GM23338 (cell line): ENCODE data around the gene ANKFN1. TPM values are rescaled to one million over a fixed set of nuclear protein-coding genes. Genes with fewer than 3 reads are reported as not detected.

Experiments used
- ATAC-seq: fragments of 200-7000 bp; cut with Tn5 transposase; 3 replicates; pipeline ENCODE4 v1.9.1; 2020
- DNase-seq: peaks from one replicate; pipeline ENCODE4 v3.0.0-alpha.2; 2015; ENCODE audit warnings: low spot score
- H2AFZ ChIP-seq: fragments of 200-600 bp; sonication (generic); 2 replicates; pipeline ENCODE4 v1.8.0; 2016; ENCODE audit warnings: antibody characterized with exemption, mild to moderate bottlenecking, moderate library complexity
- H3F3A ChIP-seq: fragments of 200-600 bp; sonication (generic); replicated peaks from 2 replicates; pipeline ENCODE4 v1.8.0; 2017; ENCODE audit warnings: antibody characterized with exemption, mixed run types, low read depth
- H3K27ac ChIP-seq: fragments of 200-600 bp; sonication (generic); 2 replicates; pipeline ENCODE4 v1.6.1; 2016; ENCODE audit warnings: low read depth
- H3K27me3 ChIP-seq: fragments of 200-600 bp; sonication (generic); 2 replicates; pipeline ENCODE4 v1.8.0; 2016; ENCODE audit warnings: mild to moderate bottlenecking, mixed run types, moderate library complexity; ENCODE audit not compliant: insufficient read depth
- H3K36me3 ChIP-seq: fragments of 200-600 bp; sonication (generic); 2 replicates; pipeline ENCODE4 v1.8.0; 2016; ENCODE audit warnings: mild to moderate bottlenecking; ENCODE audit not compliant: insufficient read depth
- H3K4me1 ChIP-seq: fragments of 200-600 bp; sonication (generic); 2 replicates; pipeline ENCODE4 v1.8.0; 2016; ENCODE audit warnings: mild to moderate bottlenecking, moderate library complexity; ENCODE audit not compliant: insufficient read depth
- H3K4me2 ChIP-seq: fragments of 200-600 bp; sonication (generic); 2 replicates; pipeline ENCODE4 v1.7.1; 2017; ENCODE audit warnings: mixed run types
- H3K4me3 ChIP-seq: fragments of 200-600 bp; sonication (generic); 2 replicates; pipeline ENCODE4 v1.6.1; 2016; ENCODE audit warnings: mixed run types
- H3K79me2 ChIP-seq: fragments of 200-600 bp; sonication (generic); replicated peaks from 2 replicates; pipeline ENCODE4 v1.8.0; 2017; ENCODE audit warnings: mild to moderate bottlenecking; ENCODE audit not compliant: insufficient read depth
- H3K9me2 ChIP-seq: fragments of 200-600 bp; sonication (generic); 2 replicates; pipeline ENCODE4 v1.8.0; 2017; ENCODE audit not compliant: insufficient read depth
- H4K20me1 ChIP-seq: fragments of 200-600 bp; sonication (generic); replicated peaks from 2 replicates; pipeline ENCODE4 v1.8.0; 2017; ENCODE audit warnings: mild to moderate bottlenecking; ENCODE audit not compliant: insufficient read depth
- H3K27ac Mint-ChIP-seq: 2 replicates; pipeline ENCODE4 v1.8.0; 2020; ENCODE audit warnings: inconsistent platforms, mild to moderate bottlenecking, moderate library complexity, mixed read lengths
- H3K27me3 Mint-ChIP-seq: 3 replicates; pipeline ENCODE4 v1.8.0; 2022; ENCODE audit warnings: low read depth, mild to moderate bottlenecking, moderate library complexity, mixed read lengths, inconsistent platforms; ENCODE audit not compliant: insufficient read depth, poor library complexity
- H3K36me3 Mint-ChIP-seq: 3 replicates; pipeline ENCODE4 v1.8.0; 2021; ENCODE audit warnings: low read depth, mild to moderate bottlenecking, inconsistent platforms, moderate library complexity, mixed read lengths
- H3K4me1 Mint-ChIP-seq: 3 replicates; pipeline ENCODE4 v1.8.0; 2020; ENCODE audit warnings: mild to moderate bottlenecking, inconsistent platforms, mixed read lengths
- H3K4me3 Mint-ChIP-seq: 3 replicates; pipeline ENCODE4 v1.8.0; 2021; ENCODE audit warnings: moderate library complexity, mild to moderate bottlenecking, inconsistent platforms, mixed read lengths
- H3K9me3 Mint-ChIP-seq: 3 replicates; pipeline ENCODE4 v1.8.0; 2020; ENCODE audit warnings: moderate library complexity, mild to moderate bottlenecking, inconsistent platforms, mixed read lengths
- CREB1 ChIP-seq: fragments of 250-450 bp; sonication (Bioruptor Pico); IDR thresholded peaks from 2 replicates; pipeline ENCODE4 v1.5.0; 2020; ENCODE audit warnings: low read depth, mild to moderate bottlenecking, moderate library complexity
- EZH2 ChIP-seq: fragments of 200-600 bp; sonication (generic); IDR thresholded peaks from one replicate; pipeline ENCODE4 v1.8.0; 2017; ENCODE audit warnings: antibody characterized with exemption, mild to moderate bottlenecking, low read depth; ENCODE audit not compliant: unreplicated experiment
- EZH2phosphoT487 ChIP-seq: fragments of 200-600 bp; sonication (generic); IDR thresholded peaks from one replicate; pipeline ENCODE4 v1.8.1; 2018; ENCODE audit warnings: antibody characterized with exemption; ENCODE audit not compliant: unreplicated experiment
- JUNB ChIP-seq: IDR thresholded peaks from one replicate; pipeline ENCODE4 v1.6.1; 2016; ENCODE audit warnings: antibody characterized with exemption; ENCODE audit not compliant: unreplicated experiment
- NANOG ChIP-seq: IDR thresholded peaks from 2 replicates; pipeline ENCODE4 v1.6.1; 2016; ENCODE audit warnings: antibody characterized with exemption, borderline replicate concordance
- POLR2AphosphoS5 ChIP-seq: IDR thresholded peaks from 2 replicates; pipeline ENCODE4 v1.6.1; 2016; ENCODE audit warnings: antibody characterized with exemption, low read depth
- STAT1 ChIP-seq: IDR thresholded peaks from one replicate; pipeline ENCODE4 v1.6.1; 2016; ENCODE audit warnings: antibody characterized with exemption; ENCODE audit not compliant: unreplicated experiment
- ZNF114 ChIP-seq: fragments of 250-450 bp; sonication (Bioruptor Pico); IDR thresholded peaks from 2 replicates; pipeline ENCODE4 v1.5.0; 2020; ENCODE audit warnings: mild to moderate bottlenecking, moderate library complexity
- ZNF331 ChIP-seq: fragments of 250-450 bp; sonication (Bioruptor Pico); IDR thresholded peaks from 2 replicates; pipeline ENCODE4 v1.5.0; 2020; ENCODE audit warnings: low read depth, mild to moderate bottlenecking, moderate library complexity
- polyA plus RNA-seq: library from polyadenylated mRNA; unstranded; fragments of >200 nt; fragmentation: Nextera tagmentation; extraction: Ambion mirVana; gene quantifications from 2 replicates; pipeline ENCODE4 v1.2.1, GENCODE V29; 2016
- total RNA-seq: library from RNA; depleted of rRNA; stranded (reverse); fragments of >200 nt; shearing (Covaris generic); gene quantifications from 2 replicates; pipeline ENCODE4 v1.2.3, GENCODE V29; 2014
- TF ChIP-seq, protein P1 (sequence below), 2 experiments: fragments of 200-600 bp in 1 of 2; sonication (generic) in 1 of 2; conservative IDR thresholded peaks; 2 replicates each; pipeline versions ENCODE4 v1.5.1 to v1.6.1; 2016 to 2017; ENCODE audit warnings: antibody characterized with exemption in 2 of 2, low read depth in 2 of 2, mild to moderate bottlenecking in 2 of 2, moderate library complexity in 1 of 2
- TF ChIP-seq, protein P2 (sequence below): IDR thresholded peaks from 2 replicates; pipeline ENCODE4 v1.6.1; 2016; ENCODE audit warnings: antibody characterized with exemption
- TF ChIP-seq, protein P3 (sequence below): IDR thresholded peaks from one replicate; pipeline ENCODE4 v1.6.1; 2018; ENCODE audit warnings: antibody characterized with exemption; ENCODE audit not compliant: unreplicated experiment
- TF ChIP-seq, protein P4 (sequence below): fragments of 250-450 bp; sonication (Bioruptor Pico); IDR thresholded peaks from 2 replicates; pipeline ENCODE4 v1.5.0; 2020; ENCODE audit warnings: mild to moderate bottlenecking, moderate library complexity

The ANKFN1 gene
- total and polyA plus RNA-seq, 2 experiments from 2014 or later = not detected

DNA sequence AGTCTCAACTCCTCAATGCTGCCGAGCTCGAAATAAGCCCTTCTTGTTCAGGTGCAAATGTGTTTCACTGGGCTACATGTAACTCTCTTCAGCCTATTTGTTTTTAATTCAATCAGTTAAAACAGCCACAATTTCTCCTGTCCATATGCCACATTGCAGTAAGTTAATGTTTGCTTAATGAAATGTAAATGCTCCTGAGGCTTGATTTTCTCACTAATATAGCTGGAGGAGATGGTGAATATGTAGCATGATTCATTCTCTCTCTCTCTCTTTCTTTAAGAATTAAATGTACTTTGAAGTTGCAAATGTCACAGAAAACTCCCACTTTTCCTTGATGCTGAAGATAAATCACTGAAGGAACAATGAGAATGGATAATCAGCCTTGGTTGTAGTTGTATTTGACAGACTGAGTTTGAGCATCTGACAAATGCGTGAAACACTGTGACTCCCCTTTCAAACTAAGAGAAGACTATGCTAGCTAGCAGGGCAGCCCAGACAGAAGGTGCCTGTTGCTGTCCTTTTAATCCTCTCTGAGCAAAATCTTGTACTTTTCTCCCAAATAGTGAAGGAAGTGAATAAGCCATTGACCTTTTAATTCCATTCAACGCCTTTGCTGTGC is 161.8 kb downstream of the ANKFN1 start:
- TF ChIP-seq ZNF114 (CRISPR knock-in tag) (no peak), NANOG (no peak), EZH2 (no peak), POLR2AphosphoS5 (no peak), JUNB (no peak), EZH2phosphoT487 (no peak), CREB1 (no peak), STAT1 (no peak), ZNF331 (CRISPR knock-in tag) (no peak)
- TF ChIP-seq, protein P1, sequence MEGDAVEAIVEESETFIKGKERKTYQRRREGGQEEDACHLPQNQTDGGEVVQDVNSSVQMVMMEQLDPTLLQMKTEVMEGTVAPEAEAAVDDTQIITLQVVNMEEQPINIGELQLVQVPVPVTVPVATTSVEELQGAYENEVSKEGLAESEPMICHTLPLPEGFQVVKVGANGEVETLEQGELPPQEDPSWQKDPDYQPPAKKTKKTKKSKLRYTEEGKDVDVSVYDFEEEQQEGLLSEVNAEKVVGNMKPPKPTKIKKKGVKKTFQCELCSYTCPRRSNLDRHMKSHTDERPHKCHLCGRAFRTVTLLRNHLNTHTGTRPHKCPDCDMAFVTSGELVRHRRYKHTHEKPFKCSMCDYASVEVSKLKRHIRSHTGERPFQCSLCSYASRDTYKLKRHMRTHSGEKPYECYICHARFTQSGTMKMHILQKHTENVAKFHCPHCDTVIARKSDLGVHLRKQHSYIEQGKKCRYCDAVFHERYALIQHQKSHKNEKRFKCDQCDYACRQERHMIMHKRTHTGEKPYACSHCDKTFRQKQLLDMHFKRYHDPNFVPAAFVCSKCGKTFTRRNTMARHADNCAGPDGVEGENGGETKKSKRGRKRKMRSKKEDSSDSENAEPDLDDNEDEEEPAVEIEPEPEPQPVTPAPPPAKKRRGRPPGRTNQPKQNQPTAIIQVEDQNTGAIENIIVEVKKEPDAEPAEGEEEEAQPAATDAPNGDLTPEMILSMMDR (conservative IDR thresholded peaks at IDR 0.05; ENCODE audit: low read depth in 2 of 2) = no peak
- TF ChIP-seq, protein P2, sequence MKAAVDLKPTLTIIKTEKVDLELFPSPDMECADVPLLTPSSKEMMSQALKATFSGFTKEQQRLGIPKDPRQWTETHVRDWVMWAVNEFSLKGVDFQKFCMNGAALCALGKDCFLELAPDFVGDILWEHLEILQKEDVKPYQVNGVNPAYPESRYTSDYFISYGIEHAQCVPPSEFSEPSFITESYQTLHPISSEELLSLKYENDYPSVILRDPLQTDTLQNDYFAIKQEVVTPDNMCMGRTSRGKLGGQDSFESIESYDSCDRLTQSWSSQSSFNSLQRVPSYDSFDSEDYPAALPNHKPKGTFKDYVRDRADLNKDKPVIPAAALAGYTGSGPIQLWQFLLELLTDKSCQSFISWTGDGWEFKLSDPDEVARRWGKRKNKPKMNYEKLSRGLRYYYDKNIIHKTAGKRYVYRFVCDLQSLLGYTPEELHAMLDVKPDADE = no peak
- TF ChIP-seq, protein P3, sequence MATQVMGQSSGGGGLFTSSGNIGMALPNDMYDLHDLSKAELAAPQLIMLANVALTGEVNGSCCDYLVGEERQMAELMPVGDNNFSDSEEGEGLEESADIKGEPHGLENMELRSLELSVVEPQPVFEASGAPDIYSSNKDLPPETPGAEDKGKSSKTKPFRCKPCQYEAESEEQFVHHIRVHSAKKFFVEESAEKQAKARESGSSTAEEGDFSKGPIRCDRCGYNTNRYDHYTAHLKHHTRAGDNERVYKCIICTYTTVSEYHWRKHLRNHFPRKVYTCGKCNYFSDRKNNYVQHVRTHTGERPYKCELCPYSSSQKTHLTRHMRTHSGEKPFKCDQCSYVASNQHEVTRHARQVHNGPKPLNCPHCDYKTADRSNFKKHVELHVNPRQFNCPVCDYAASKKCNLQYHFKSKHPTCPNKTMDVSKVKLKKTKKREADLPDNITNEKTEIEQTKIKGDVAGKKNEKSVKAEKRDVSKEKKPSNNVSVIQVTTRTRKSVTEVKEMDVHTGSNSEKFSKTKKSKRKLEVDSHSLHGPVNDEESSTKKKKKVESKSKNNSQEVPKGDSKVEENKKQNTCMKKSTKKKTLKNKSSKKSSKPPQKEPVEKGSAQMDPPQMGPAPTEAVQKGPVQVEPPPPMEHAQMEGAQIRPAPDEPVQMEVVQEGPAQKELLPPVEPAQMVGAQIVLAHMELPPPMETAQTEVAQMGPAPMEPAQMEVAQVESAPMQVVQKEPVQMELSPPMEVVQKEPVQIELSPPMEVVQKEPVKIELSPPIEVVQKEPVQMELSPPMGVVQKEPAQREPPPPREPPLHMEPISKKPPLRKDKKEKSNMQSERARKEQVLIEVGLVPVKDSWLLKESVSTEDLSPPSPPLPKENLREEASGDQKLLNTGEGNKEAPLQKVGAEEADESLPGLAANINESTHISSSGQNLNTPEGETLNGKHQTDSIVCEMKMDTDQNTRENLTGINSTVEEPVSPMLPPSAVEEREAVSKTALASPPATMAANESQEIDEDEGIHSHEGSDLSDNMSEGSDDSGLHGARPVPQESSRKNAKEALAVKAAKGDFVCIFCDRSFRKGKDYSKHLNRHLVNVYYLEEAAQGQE = no peak
- TF ChIP-seq, protein P4, sequence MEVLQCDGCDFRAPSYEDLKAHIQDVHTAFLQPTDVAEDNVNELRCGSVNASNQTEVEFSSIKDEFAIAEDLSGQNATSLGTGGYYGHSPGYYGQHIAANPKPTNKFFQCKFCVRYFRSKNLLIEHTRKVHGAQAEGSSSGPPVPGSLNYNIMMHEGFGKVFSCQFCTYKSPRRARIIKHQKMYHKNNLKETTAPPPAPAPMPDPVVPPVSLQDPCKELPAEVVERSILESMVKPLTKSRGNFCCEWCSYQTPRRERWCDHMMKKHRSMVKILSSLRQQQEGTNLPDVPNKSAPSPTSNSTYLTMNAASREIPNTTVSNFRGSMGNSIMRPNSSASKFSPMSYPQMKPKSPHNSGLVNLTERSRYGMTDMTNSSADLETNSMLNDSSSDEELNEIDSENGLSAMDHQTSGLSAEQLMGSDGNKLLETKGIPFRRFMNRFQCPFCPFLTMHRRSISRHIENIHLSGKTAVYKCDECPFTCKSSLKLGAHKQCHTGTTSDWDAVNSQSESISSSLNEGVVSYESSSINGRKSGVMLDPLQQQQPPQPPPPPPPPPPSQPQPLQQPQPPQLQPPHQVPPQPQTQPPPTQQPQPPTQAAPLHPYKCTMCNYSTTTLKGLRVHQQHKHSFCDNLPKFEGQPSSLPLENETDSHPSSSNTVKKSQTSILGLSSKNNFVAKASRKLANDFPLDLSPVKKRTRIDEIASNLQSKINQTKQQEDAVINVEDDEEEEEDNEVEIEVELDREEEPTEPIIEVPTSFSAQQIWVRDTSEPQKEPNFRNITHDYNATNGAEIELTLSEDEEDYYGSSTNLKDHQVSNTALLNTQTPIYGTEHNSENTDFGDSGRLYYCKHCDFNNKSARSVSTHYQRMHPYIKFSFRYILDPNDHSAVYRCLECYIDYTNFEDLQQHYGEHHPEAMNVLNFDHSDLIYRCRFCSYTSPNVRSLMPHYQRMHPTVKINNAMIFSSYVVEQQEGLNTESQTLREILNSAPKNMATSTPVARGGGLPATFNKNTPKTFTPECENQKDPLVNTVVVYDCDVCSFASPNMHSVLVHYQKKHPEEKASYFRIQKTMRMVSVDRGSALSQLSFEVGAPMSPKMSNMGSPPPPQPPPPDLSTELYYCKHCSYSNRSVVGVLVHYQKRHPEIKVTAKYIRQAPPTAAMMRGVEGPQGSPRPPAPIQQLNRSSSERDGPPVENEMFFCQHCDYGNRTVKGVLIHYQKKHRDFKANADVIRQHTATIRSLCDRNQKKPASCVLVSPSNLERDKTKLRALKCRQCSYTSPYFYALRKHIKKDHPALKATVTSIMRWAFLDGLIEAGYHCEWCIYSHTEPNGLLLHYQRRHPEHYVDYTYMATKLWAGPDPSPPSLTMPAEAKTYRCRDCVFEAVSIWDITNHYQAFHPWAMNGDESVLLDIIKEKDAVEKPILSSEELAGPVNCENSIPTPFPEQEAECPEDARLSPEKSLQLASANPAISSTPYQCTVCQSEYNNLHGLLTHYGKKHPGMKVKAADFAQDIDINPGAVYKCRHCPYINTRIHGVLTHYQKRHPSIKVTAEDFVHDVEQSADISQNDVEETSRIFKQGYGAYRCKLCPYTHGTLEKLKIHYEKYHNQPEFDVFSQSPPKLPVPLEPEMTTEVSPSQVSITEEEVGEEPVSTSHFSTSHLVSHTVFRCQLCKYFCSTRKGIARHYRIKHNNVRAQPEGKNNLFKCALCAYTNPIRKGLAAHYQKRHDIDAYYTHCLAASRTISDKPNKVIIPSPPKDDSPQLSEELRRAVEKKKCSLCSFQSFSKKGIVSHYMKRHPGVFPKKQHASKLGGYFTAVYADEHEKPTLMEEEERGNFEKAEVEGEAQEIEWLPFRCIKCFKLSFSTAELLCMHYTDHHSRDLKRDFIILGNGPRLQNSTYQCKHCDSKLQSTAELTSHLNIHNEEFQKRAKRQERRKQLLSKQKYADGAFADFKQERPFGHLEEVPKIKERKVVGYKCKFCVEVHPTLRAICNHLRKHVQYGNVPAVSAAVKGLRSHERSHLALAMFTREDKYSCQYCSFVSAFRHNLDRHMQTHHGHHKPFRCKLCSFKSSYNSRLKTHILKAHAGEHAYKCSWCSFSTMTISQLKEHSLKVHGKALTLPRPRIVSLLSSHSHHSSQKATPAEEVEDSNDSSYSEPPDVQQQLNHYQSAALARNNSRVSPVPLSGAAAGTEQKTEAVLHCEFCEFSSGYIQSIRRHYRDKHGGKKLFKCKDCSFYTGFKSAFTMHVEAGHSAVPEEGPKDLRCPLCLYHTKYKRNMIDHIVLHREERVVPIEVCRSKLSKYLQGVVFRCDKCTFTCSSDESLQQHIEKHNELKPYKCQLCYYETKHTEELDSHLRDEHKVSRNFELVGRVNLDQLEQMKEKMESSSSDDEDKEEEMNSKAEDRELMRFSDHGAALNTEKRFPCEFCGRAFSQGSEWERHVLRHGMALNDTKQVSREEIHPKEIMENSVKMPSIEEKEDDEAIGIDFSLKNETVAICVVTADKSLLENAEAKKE = no peak
- no peaks in the 10 kb centered on the region for H3K36me3 ChIP-seq
- H3K27me3 ChIP-seq = no peaks in the 10 kb centered on the region
- H3K27ac ChIP-seq = no peak overlapping the region
- Mint-ChIP-seq H3K4me3 (no peak overlapping the region), H3K27me3 (no peaks in the 10 kb centered on the region), H3K27ac (no peak overlapping the region), H3K4me1 (peaks cover 18% of the 10 kb centered on the region), H3K36me3 (no peaks in the 10 kb centered on the region), H3K9me3 (no peaks in the 10 kb centered on the region)
- no peak overlapping the region for H3K4me3 ChIP-seq
- H3F3A ChIP-seq = no peaks in the 10 kb centered on the region
- no peak overlapping the region for H3K4me2 ChIP-seq
- ATAC-seq = no peak
- peaks cover 7% of the 10 kb centered on the region; the same call in 1 of the 2 replicates for H3K9me2 ChIP-seq
- H3K79me2 ChIP-seq = no peaks in the 10 kb centered on the region
- DNase-seq = no peak
- H3K4me1 ChIP-seq = peaks cover 32% of the 10 kb centered on the region
- no peaks in the 10 kb centered on the region for H4K20me1 ChIP-seq
- H2AFZ ChIP-seq = no peak overlapping the region
